HG03095 (cell line): ENCODE data around the gene IZUMO4.

ENCODE experiments used
- ATAC-seq: cut with Tn5 transposase; IDR thresholded peaks from one replicate; pipeline ENCODE4 v1.9.1; 2021; ENCODE audit warnings: moderate library complexity; ENCODE audit not compliant: unreplicated experiment

IZUMO4 gene

GRCh38 chr19:2096480-2097202, at the start of gene IZUMO4:
IZUMO4 (plus strand) TSS chr19:2096915; CDS start chr19:2096946, 31 bp downstream.
- peak; percentile 46 for ATAC-seq

- ATAC-seq: no peak
Observed at GRCh38 chr19:2047076-2047448, 49.7 kb upstream of the IZUMO4 start.

GRCh38 chr19:2047449-2048103, 49.1 kb upstream of the IZUMO4 start:
- ATAC-seq: no peak

GRCh38 chr19:2048104-2048958, 48.4 kb upstream of the IZUMO4 start:
- ATAC-seq: no peak

GRCh38 chr19:2048959-2049740, 47.6 kb upstream of the IZUMO4 start:
- no peak for ATAC-seq

- no peak for ATAC-seq
Observed at GRCh38 chr19:2049741-2050348, 46.9 kb upstream of the IZUMO4 start.

- ATAC-seq: peak; percentile 3
Observed at GRCh38 chr19:2050349-2050990, 46.2 kb upstream of the IZUMO4 start.

- ATAC-seq: peak; percentile 33
Observed at GRCh38 chr19:2050991-2051772, 45.5 kb upstream of the IZUMO4 start, which contains the start of gene MKNK2. MKNK2 (minus strand) TSS chr19:2051244; CDS start chr19:2050851, 393 bp downstream.

- no peak for ATAC-seq
Observed at GRCh38 chr19:2051773-2052704, 44.7 kb upstream of the IZUMO4 start.

GRCh38 chr19:2053601-2054389, 42.9 kb upstream of the IZUMO4 start:
- no peak for ATAC-seq

- ATAC-seq: no peak
Observed at GRCh38 chr19:2054763-2055162, 42.0 kb upstream of the IZUMO4 start.

GRCh38 chr19:2055931-2056836, 40.5 kb upstream of the IZUMO4 start:
- no peak for ATAC-seq

- no peak for ATAC-seq
Observed at GRCh38 chr19:2056837-2057192, 39.9 kb upstream of the IZUMO4 start.

GRCh38 chr19:2057484-2058469, 38.9 kb upstream of the IZUMO4 start:
- ATAC-seq: no peak
